ENCODE measurements around the gene ZNF622. TPM values are rescaled to one million over a fixed set of nuclear protein-coding genes. Genes with fewer than 3 reads are reported as not detected.

Gene ZNF622
- total and polyA plus RNA-seq, 3 donors from 2014 or later: 24.5 to 36.3 (median 24.8) TPM

DNA sequence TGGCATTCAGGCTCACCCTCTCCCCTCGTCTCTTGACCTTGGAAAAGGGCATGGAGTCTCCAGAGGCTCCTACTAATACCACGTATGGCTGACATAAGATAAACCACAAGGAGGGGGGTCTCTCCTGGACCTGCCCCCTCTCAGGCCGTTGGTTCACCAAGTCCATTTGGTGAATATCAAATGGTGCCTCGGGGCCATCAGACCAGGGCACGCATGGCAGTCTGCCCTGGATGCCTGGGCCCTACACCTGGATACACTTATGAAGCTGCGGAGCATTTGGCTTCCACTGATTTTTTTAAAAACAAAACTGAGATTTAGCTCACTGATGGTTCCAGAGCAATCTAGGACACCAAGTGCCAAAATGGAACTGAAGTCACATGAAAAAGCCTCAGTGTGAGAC lies 40.3 kb upstream of the ZNF622 start:
- H3K4me1 ChIP-seq: peaks cover 13% of the 10 kb centered on the region
- DNase-seq: no peak
- intact Hi-C loops (cut with DNase I; ENCODE audit: low total_unique reads): no loop called here
- no peak overlapping the region for H3K27ac ChIP-seq
- no peaks in the 10 kb centered on the region for H3K36me3 ChIP-seq (ENCODE audit: low read depth, missing control alignments)
- H3K4me3 ChIP-seq: no peak overlapping the region
- no peaks in the 10 kb centered on the region for H3K27me3 ChIP-seq
- 77 to 90% methylated on average over 6 of the region's 6 CpGs for WGBS, 2 donors
- TF ChIP-seq, protein P1, sequence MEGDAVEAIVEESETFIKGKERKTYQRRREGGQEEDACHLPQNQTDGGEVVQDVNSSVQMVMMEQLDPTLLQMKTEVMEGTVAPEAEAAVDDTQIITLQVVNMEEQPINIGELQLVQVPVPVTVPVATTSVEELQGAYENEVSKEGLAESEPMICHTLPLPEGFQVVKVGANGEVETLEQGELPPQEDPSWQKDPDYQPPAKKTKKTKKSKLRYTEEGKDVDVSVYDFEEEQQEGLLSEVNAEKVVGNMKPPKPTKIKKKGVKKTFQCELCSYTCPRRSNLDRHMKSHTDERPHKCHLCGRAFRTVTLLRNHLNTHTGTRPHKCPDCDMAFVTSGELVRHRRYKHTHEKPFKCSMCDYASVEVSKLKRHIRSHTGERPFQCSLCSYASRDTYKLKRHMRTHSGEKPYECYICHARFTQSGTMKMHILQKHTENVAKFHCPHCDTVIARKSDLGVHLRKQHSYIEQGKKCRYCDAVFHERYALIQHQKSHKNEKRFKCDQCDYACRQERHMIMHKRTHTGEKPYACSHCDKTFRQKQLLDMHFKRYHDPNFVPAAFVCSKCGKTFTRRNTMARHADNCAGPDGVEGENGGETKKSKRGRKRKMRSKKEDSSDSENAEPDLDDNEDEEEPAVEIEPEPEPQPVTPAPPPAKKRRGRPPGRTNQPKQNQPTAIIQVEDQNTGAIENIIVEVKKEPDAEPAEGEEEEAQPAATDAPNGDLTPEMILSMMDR (IDR thresholded peaks at IDR 0.05): no peak
- no peak for TF ChIP-seq POLR2A (IDR thresholded peaks at IDR 0.05)
- H3K9me3 ChIP-seq: no peaks in the 10 kb centered on the region

DNA sequence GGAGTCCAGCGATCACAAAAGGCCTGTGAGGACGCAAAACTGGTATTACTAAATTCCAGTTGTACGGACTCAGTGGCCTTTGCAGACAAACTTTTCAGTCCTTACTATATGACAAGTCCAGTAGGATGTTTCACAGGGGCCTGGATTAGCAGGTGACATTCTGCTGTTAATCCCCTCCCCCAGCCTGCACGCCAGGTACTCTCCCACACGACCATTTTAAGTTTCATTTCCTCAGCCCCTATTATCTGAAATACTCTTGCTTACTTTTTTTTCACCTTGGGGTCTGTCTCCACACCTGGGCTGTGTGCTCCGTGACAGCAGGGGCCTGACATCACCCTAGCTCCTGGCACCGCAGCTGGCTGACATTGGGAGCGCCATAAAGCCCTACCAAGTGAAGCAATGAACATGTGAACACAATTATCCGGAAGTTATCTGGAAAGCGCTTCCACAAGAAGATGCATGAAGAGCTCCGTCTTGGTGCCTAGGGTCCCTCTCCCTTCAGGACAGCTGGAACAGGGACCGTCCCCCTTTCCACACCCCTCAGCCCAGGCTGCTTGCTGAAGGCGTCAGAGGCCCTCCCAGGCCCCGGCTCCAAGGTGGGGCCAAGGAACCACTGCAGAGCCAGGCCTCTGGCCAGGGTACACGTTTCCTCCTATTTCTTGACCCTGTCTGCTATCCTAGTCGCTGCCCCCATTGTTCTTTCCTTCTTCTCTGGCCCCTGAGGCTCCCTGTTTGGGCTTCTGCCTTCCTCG lies 39.7 kb upstream of the ZNF622 start:
- TF ChIP-seq, protein P1 (IDR thresholded peaks at IDR 0.05): no peak
- no peak for TF ChIP-seq POLR2A (IDR thresholded peaks at IDR 0.05)
- H3K36me3 ChIP-seq (ENCODE audit: low read depth, missing control alignments): no peaks in the 10 kb centered on the region
- DNase-seq: no peak
- no peaks in the 10 kb centered on the region for H3K27me3 ChIP-seq
- H3K27ac ChIP-seq: no peak overlapping the region
- H3K9me3 ChIP-seq: no peaks in the 10 kb centered on the region
- intact Hi-C loops (cut with DNase I; ENCODE audit: low total_unique reads): no loop called here
- no peak overlapping the region for H3K4me3 ChIP-seq
- peaks cover 13% of the 10 kb centered on the region for H3K4me1 ChIP-seq
- 73 to 83% methylated on average over 13 to 17 of the region's 17 CpGs for WGBS, 2 donors

DNA sequence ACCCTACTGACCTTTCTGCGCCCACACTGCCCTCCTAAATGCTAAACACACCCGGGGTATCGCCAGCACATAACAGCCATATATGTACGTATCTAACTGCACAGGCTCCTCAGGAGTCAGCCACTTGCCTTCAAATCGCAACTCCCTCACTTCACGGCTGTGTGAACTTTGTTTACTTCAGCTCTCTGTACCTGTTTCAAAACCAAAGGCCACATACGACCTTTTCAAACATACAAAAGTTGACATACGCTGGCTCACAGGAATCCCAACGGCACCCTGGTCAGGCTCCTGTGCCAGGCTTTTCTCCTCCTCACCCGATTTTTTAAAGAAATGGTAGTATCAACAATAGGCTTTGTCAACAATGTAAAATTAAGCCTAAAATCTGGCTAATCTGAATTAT lies 39.0 kb upstream of the ZNF622 start:
- DNase-seq: no peak
- 81 to 82% methylated on average over 10 of the region's 10 CpGs for WGBS, 2 donors
- no peak overlapping the region for H3K27ac ChIP-seq
- intact Hi-C loops (cut with DNase I; ENCODE audit: low total_unique reads): no loop called here
- H3K4me1 ChIP-seq: peaks cover 13% of the 10 kb centered on the region
- no peaks in the 10 kb centered on the region for H3K27me3 ChIP-seq
- no peaks in the 10 kb centered on the region for H3K9me3 ChIP-seq
- H3K36me3 ChIP-seq (ENCODE audit: low read depth, missing control alignments): no peaks in the 10 kb centered on the region
- H3K4me3 ChIP-seq: no peak overlapping the region
- TF ChIP-seq, protein P1 (IDR thresholded peaks at IDR 0.05): no peak
- no peak for TF ChIP-seq POLR2A (IDR thresholded peaks at IDR 0.05)

DNA sequence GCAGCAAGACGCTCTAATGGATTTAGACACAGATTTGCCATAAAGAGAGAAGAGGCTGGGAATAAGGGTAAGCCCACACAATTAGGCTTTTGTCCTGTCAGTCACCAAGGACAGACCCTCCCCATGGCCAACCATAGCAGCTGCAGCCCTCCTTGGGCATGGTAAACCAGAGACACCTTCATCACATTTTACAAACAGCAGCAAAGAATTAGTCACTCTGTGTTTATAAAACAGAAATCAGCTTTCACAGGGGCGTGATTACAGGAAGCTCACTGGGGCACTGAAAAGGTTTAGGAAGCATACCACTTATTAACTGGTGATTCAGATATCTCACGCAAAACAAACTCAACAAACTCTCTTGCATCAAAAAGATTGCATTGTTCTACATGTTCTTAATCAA lies 37.3 kb upstream of the ZNF622 start:
- Histone ChIP-seq H3K4me1 (no peaks in the 10 kb centered on the region), H3K4me3 (no peak overlapping the region), H3K27ac (no peak overlapping the region), H3K36me3 (ENCODE audit: low read depth, missing control alignments) (no peaks in the 10 kb centered on the region), H3K9me3 (no peaks in the 10 kb centered on the region), H3K27me3 (no peaks in the 10 kb centered on the region)
- intact Hi-C loops (cut with DNase I; ENCODE audit: low total_unique reads): no loop called here
- TF ChIP-seq, protein P1 (IDR thresholded peaks at IDR 0.05): no peak
- TF ChIP-seq POLR2A (IDR thresholded peaks at IDR 0.05): no peak
- no peak for DNase-seq
- 80 to 92% methylated on average over 3 of the region's 3 CpGs for WGBS, 2 donors

DNA sequence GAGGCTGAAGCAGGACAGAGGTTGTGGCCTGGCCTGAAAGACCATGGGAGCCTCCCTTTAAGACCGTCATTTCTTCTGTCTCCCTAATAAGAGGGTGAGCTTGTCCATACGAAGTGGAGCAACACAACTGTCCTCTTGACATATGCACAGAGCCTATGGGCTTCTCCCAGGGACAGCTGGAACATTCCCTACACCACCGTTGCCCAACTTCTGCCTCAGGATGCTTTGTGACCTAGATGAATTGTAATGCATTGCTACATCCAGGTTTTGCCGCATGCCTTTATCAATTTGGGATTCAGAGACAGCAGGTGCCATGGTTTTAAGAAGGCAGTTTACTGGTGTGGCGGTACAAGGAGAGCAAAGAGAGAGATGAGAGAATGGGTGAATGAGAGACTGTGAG lies 34.4 kb upstream of the ZNF622 start:
- no peak for TF ChIP-seq POLR2A (IDR thresholded peaks at IDR 0.05)
- TF ChIP-seq, protein P1 (IDR thresholded peaks at IDR 0.05): no peak
- intact Hi-C loops (cut with DNase I; ENCODE audit: low total_unique reads): no loop called here
- 85 to 92% methylated on average over 5 of the region's 5 CpGs for WGBS, 2 donors

More for the DNA sequence above, 34.4 kb upstream of the ZNF622 start:
- Histone ChIP-seq H3K36me3 (ENCODE audit: low read depth, missing control alignments) (no peaks in the 10 kb centered on the region), H3K27ac (no peak overlapping the region), H3K4me1 (no peaks in the 10 kb centered on the region), H3K4me3 (no peak overlapping the region), H3K9me3 (no peaks in the 10 kb centered on the region), H3K27me3 (no peaks in the 10 kb centered on the region)
- no peak for DNase-seq
